SJCRH30 (cell line): ENCODE results near the gene CHST9. TPM values are rescaled to one million over a fixed set of nuclear protein-coding genes. Genes with fewer than 3 reads are reported as not detected.
A peak's percentile ranks its signal among the peaks of the same experiment; 100 is the strongest.

ENCODE experiments used
- DNase-seq, 2 experiments: peaks; one replicate each; pipeline ENCODE4 v3.0.0-alpha.2; 2015 to 2020
- H3K27ac ChIP-seq: fragments of 250-450 bp; sonication (Bioruptor Pico); 2 replicates; pipeline ENCODE4 v1.5.1; 2020; ENCODE audit warnings: mild to moderate bottlenecking, moderate library complexity
- H3K27me3 ChIP-seq: fragments of 250-450 bp; sonication (Bioruptor Pico); 2 replicates; pipeline ENCODE4 v1.5.1; 2020; ENCODE audit warnings: mild to moderate bottlenecking, moderate library complexity
- H3K36me3 ChIP-seq: fragments of 250-450 bp; sonication (Bioruptor Pico); 2 replicates; pipeline ENCODE4 v1.5.1; 2020; ENCODE audit warnings: mild to moderate bottlenecking, moderate library complexity
- H3K4me1 ChIP-seq: fragments of 250-450 bp; sonication (Bioruptor Pico); 2 replicates; pipeline ENCODE4 v1.5.1; 2020; ENCODE audit warnings: mild to moderate bottlenecking, moderate library complexity
- H3K4me3 ChIP-seq: fragments of 250-450 bp; sonication (Bioruptor Pico); 2 replicates; pipeline ENCODE4 v1.5.1; 2020; ENCODE audit warnings: mild to moderate bottlenecking, moderate library complexity
- H3K9me3 ChIP-seq: fragments of 250-450 bp; sonication (Bioruptor Pico); replicated peaks from 2 replicates; pipeline ENCODE4 v1.5.1; 2020; ENCODE audit warnings: mild to moderate bottlenecking, moderate library complexity
- total RNA-seq: library from RNA; depleted of rRNA; stranded (reverse); fragments of >200 nt; shearing (Covaris generic); gene quantifications from 2 replicates; pipeline ENCODE4 v1.2.3, GENCODE V29; 2014

CHST9 gene
- total RNA-seq, 1 experiment from 2014 or later, result 10.7 TPM

DNA sequence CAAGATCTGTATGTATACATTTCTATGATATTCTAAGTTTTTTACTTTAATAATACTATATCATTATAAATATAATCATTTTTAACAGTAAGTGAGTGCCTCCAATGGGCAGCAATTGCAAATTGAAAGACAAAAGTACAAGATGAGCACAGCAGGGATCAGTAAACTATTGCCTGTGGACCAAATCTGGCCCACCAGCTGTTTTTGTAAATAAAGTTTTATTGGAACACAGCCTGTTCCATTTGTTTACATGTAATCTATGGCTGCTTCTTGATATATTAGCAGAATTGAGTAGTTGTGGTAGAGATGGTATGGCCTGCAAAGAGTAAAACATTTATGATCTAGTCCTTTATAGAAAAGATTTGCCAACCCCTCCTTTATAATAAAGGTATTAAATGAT, 43.2 kb downstream of the CHST9 start:
- H3K4me1 ChIP-seq, result no peaks in the 10 kb centered on the region
- no peaks in the 10 kb centered on the region for H3K36me3 ChIP-seq
- no peak overlapping the region for H3K27ac ChIP-seq
- no peaks in the 10 kb centered on the region for H3K9me3 ChIP-seq
- H3K27me3 ChIP-seq, result no peaks in the 10 kb centered on the region
- no peak for DNase-seq
- no peak overlapping the region for H3K4me3 ChIP-seq

DNA sequence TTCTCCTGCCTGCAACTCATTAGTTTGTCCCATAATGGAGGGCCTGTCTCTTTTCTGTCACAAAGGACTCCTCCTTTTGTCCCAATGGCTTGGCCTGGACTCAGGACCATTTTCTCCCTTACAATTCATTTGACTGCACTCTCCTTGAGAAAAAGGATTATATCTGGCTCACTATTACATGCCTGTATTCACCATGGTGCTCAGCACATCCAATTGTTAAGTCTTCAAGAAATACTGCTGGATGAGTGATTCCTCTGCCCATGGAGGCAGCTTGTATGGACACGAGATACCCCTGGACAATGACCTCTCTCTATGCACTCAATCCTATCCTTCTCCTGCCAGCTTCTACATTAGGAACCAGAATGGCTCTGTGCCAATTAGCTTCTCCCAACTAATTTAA, 47.0 kb downstream of the CHST9 start:
- Histone ChIP-seq H3K36me3 (no peaks in the 10 kb centered on the region), H3K4me3 (no peak overlapping the region), H3K4me1 (no peaks in the 10 kb centered on the region), H3K27me3 (no peaks in the 10 kb centered on the region), H3K27ac (no peak overlapping the region), H3K9me3 (no peaks in the 10 kb centered on the region)
- DNase-seq, result no peak

DNA sequence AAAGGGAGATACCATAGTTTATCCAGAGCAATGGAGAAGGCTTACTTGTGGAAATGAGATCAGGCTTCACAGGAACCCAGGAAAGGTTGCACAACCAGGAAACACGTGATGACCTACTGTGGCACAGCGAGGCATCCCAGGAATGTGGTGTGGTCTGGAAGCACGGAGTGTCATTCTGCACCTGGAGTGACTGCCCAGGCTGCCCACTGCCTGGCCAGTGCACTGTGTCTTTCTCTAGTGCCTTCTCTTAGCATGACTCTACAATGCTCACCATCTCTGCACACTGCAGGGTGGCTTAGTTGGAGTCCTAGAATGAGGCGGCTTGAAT, 48.9 kb downstream of the CHST9 start:
- H3K36me3 ChIP-seq, result no peaks in the 10 kb centered on the region
- peak; percentile 5 to 13 for DNase-seq

DNA sequence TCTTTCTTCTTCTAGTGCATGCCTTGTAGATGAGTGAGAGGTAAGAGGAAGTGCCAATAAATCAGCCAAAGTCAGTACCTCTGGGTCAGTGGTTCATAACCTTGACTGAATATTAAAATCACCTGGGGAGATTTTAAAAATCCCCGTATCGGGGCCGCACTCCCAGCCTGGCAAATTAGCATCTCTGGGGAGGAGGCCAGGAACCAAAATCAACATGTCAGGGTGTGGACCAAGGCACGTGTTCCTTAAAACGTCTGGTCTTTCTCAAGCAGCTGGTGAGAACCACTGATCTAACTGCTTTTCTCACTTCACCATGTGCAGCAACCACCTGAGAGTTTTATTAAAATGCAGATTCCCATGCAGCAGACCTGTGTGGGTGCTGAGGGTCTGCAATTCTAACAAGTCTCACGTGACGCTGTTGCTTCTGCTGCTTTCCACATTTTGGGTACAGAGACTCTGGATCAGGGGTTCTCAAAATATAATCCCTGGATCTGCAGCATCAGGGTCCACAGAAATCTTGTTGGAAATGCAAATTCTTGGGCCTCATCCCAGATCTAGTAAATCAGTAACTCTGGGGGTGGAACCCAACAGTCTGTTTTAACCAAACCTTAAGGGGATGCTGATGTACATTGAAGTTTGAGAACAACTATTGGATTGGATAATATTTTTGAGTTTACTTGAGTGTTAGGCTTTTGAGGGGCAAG, 49.5 kb downstream of the CHST9 start:
- Histone ChIP-seq H3K9me3 (no peaks in the 10 kb centered on the region), H3K27me3 (no peaks in the 10 kb centered on the region), H3K4me3 (no peak overlapping the region), H3K4me1 (no peaks in the 10 kb centered on the region), H3K36me3 (no peaks in the 10 kb centered on the region), H3K27ac (no peak overlapping the region)
- DNase-seq, result no peak

More for the DNA sequence above, 48.9 kb downstream of the CHST9 start:
- Histone ChIP-seq H3K27me3 (no peaks in the 10 kb centered on the region), H3K4me1 (no peaks in the 10 kb centered on the region), H3K4me3 (no peak overlapping the region), H3K9me3 (no peaks in the 10 kb centered on the region), H3K27ac (no peak overlapping the region)

DNA sequence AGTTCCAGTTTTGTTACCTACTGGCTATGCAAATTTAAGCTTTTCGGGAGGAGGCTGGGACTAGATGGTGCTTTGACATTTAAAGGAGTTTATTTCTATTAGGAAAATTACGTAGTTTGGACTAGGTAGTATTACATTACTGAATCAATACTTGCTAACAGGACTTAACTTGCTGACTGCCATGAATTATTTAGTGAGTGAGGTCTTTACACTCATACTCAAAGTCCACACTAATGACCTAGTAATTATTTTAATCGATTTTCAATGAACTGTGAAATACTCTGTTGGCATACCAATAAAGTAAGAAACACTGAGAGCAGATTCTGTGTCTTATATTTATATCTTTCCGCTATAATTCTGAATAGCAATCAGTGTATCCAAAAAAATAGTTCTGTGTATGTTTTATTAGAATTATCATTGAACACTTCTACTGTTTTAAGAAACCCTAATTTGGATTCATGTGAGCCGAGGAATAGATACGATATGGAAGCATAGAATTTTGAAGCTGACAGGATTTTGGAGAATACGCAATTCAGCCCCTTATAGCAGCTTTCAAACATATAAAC, 55.0 kb downstream of the CHST9 start:
- no peak overlapping the region for H3K4me3 ChIP-seq
- no peaks in the 10 kb centered on the region for H3K27me3 ChIP-seq
- H3K4me1 ChIP-seq, result no peaks in the 10 kb centered on the region
- no peaks in the 10 kb centered on the region for H3K9me3 ChIP-seq
- H3K36me3 ChIP-seq, result no peaks in the 10 kb centered on the region
- no peak for DNase-seq
- H3K27ac ChIP-seq, result no peak overlapping the region

DNA sequence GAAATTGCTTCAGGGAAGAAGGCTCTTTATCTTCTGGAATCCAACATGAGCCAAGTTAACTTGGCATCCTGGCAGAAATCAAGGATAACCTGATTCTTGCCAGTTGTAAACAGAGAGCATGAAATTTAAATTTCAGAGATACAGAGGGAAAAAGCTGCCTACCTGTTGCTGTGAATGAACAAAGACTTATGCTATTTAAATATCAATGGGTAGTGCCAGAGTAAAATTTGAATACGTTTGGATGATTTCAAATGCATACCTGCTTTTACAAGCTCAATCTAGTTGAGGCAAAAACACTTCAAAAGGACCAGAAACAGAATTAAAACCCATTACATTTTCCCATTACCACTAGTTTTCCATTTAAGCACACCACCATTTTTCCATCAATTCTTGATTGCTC, 60.9 kb downstream of the CHST9 start:
- no peak for DNase-seq
- no peak overlapping the region for H3K27ac ChIP-seq
- no peaks in the 10 kb centered on the region for H3K27me3 ChIP-seq
- H3K4me1 ChIP-seq, result no peaks in the 10 kb centered on the region
- no peaks in the 10 kb centered on the region for H3K36me3 ChIP-seq
- H3K9me3 ChIP-seq, result no peaks in the 10 kb centered on the region
- no peak overlapping the region for H3K4me3 ChIP-seq

DNA sequence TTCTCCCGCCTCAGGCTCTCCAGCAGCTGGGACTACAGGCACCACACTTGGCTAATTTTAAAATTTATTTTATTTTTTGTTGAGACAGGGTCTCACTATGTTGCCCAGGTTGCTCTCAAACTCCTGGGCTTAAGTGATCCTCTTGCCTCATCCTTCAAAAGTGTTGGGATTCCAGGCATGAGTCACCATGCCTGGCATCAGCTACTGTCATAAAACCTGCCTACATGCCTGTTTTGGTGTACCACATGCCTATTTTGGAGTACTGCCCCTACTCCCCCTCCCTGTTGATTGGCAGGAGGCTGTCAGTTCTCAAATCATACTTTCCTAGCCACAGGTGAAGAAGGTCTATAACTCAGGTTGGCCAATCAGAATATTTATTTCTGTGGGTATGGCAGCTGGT, 64.0 kb downstream of the CHST9 start:
- H3K4me1 ChIP-seq, result no peaks in the 10 kb centered on the region
- H3K36me3 ChIP-seq, result no peaks in the 10 kb centered on the region
- no peaks in the 10 kb centered on the region for H3K27me3 ChIP-seq
- no peaks in the 10 kb centered on the region for H3K9me3 ChIP-seq
- no peak for DNase-seq
- no peak overlapping the region for H3K4me3 ChIP-seq
- H3K27ac ChIP-seq, result no peak overlapping the region

DNA sequence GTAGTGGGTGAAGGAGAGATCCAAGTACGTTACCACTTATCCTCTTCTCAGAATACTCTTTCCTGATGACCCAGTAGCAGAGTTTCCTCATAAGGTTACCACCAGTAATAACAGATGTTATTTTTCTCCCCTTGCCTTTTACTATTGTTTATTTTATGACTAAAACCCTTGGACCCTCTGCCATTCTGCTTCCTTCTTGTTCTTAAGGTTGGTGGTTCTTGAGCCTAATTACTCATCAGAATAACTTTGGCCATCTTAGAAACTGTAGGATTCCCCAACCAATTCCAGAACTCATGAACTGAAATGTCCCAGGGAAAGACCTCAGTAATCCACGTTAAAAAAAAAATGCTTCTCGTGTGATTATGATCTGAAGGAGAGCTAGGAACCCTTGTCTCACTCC, 64.9 kb downstream of the CHST9 start:
- Histone ChIP-seq H3K27ac (no peak overlapping the region), H3K9me3 (no peaks in the 10 kb centered on the region), H3K4me1 (no peaks in the 10 kb centered on the region), H3K36me3 (no peaks in the 10 kb centered on the region), H3K4me3 (no peak overlapping the region), H3K27me3 (no peaks in the 10 kb centered on the region)
- no peak for DNase-seq

GRCh38 chr18:27118973-27119372, 66.1 kb downstream of the CHST9 start:
- DNase-seq, result no peak
- Histone ChIP-seq H3K4me3 (no peak overlapping the region), H3K4me1 (no peaks in the 10 kb centered on the region), H3K27me3 (no peaks in the 10 kb centered on the region), H3K9me3 (no peaks in the 10 kb centered on the region), H3K36me3 (no peaks in the 10 kb centered on the region), H3K27ac (no peak overlapping the region)

DNA sequence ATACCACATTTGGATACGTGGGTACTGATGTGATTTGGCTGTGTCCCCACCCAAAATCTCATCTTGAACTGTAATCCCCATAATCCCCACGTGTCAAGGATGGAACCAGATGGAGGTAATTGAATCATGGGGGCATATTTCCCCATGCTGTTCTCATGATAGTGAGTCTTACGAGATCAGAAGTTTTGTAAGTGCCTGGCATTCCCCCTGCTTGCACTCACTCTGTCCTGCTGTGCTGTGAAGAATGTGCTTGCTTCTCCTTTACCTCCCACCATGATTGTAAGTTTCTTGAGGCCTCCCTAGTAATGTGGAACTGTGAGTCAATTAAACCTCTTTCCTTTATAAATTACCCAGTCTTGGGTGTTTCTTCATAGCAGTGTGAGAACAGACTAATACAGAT, 70.3 kb downstream of the CHST9 start:
- H3K27me3 ChIP-seq, result no peaks in the 10 kb centered on the region
- no peaks in the 10 kb centered on the region for H3K36me3 ChIP-seq
- H3K9me3 ChIP-seq, result no peaks in the 10 kb centered on the region
- no peak for DNase-seq
- H3K27ac ChIP-seq, result no peak overlapping the region
- no peaks in the 10 kb centered on the region for H3K4me1 ChIP-seq
- no peak overlapping the region for H3K4me3 ChIP-seq

DNA sequence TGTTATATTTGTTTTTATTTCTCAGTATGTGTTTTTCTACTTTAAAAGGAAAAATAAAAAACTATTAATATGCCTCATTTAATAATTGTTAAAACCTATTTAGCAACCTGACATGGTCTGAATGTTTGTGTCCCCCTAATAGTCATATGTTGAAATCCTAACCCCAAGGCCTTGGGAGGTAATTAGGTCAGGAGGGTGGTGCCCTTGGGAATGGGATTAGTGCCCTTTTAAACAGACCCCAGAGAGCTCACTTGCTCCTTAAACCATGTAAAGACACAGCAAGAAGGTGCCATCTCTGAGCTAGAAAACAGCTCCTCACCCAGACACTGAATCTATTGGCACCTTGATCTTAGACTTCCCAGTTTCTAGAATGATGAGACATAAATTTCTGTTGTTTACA, 71.8 kb downstream of the CHST9 start:
- no peak for DNase-seq
- Histone ChIP-seq H3K4me3 (no peak overlapping the region), H3K4me1 (no peaks in the 10 kb centered on the region), H3K27me3 (no peaks in the 10 kb centered on the region), H3K27ac (no peak overlapping the region), H3K36me3 (no peaks in the 10 kb centered on the region), H3K9me3 (no peaks in the 10 kb centered on the region)

- Histone ChIP-seq H3K4me1 (no peaks in the 10 kb centered on the region), H3K36me3 (no peaks in the 10 kb centered on the region), H3K27me3 (no peaks in the 10 kb centered on the region), H3K9me3 (no peaks in the 10 kb centered on the region), H3K27ac (no peak overlapping the region), H3K4me3 (no peak overlapping the region)
- peak; percentile 4 to 41 for DNase-seq
Observed at GRCh38 chr18:27110319-27110718, 74.8 kb downstream of the CHST9 start.

DNA sequence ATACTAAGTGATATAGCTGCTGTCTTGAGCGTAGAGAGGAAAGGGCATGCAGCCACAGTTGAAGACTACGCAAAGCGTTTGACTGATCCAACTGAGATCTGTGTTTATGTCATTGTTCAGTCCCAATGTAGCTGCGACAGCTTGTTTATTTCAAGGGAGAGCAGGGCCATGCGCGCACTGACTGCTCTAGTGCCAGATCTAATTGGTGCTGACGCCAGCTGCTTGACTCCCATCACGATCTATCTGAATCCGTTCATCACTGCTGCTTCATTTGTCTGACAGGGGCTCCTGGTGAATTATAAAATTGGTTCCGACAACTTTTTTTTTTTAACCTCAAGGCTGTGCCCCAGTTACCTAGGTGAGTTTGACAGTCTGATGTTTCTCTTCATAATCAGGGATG, 75.7 kb downstream of the CHST9 start:
- DNase-seq, result no peak

DNA sequence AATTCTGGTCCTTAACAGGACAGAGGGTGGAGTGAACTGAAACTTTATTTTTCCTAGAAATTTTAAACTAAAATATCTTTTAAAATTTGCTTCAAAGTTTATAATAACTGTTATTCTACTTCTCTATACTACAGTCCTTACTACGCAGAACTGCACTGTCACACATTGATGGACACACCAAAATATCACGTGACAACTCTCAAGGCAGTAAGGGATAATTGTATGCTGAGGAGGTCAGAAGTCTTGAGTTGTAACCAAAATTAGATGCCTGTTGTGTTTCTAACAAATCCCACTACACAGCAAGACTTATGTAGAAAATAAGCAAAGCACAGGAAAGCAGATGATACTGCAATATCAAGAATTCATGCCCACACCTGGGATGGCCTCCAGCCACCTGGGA, 76.3 kb downstream of the CHST9 start:
- Histone ChIP-seq H3K27me3 (no peaks in the 10 kb centered on the region), H3K4me1 (no peaks in the 10 kb centered on the region), H3K9me3 (no peaks in the 10 kb centered on the region), H3K36me3 (no peaks in the 10 kb centered on the region), H3K4me3 (no peak overlapping the region), H3K27ac (no peak overlapping the region)
- no peak for DNase-seq

More for the DNA sequence above, 75.7 kb downstream of the CHST9 start:
- H3K27me3 ChIP-seq, result no peaks in the 10 kb centered on the region
- no peaks in the 10 kb centered on the region for H3K4me1 ChIP-seq
- H3K36me3 ChIP-seq, result no peaks in the 10 kb centered on the region
- no peak overlapping the region for H3K4me3 ChIP-seq
- H3K9me3 ChIP-seq, result no peaks in the 10 kb centered on the region
- H3K27ac ChIP-seq, result no peak overlapping the region

DNA sequence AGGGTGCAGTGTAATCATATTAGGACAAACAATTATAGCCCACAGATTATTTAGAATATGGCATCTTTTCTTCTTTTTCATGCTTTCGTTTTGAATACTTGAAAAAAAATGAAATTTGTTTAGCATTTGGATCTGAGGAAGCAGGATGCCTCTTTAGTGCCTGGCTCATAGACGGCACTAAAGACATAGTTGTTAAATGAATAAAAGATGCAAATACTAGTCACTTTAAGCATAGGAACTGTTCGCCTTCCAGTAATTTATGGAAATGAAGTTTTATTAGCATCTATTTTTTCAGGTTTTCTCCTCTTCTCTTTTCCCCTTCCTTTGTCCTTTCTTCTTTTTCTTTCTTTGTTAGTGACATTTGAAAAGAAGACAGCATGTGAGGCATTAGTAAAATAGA, 80.4 kb downstream of the CHST9 start:
- no peaks in the 10 kb centered on the region for H3K9me3 ChIP-seq
- no peaks in the 10 kb centered on the region for H3K4me1 ChIP-seq
- no peak overlapping the region for H3K27ac ChIP-seq
- DNase-seq, result no peak
- H3K4me3 ChIP-seq, result no peak overlapping the region
- no peaks in the 10 kb centered on the region for H3K27me3 ChIP-seq
- H3K36me3 ChIP-seq, result no peaks in the 10 kb centered on the region

DNA sequence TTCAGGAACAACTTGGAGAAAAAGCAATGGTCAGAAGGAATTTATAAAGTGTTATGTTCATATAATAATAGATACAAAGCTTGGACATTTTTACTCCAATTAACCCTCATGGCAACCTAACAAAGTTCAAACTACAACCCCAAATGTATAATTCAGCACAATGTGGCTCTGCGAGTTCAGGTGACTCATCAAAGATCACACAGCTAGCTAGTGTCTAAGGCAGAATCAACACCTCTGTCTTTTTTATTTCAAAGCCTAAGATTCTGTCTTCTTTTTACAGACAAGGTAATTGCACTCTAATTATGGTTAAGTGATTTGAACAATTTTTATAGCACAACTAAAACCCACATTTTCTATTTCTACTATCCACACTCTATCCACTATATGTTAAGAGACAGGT, 90.5 kb downstream of the CHST9 start:
- Histone ChIP-seq H3K4me3 (no peak overlapping the region), H3K27me3 (no peaks in the 10 kb centered on the region), H3K27ac (no peak overlapping the region), H3K4me1 (no peaks in the 10 kb centered on the region), H3K9me3 (no peaks in the 10 kb centered on the region), H3K36me3 (no peaks in the 10 kb centered on the region)
- no peak for DNase-seq
